Epithelial cell of proximal tubule (primary cell): Measurements from ENCODE around the gene ENPP7. TPM values are rescaled to one million over a fixed set of nuclear protein-coding genes. Genes with fewer than 3 reads are reported as not detected.

Experiments
- DNase-seq: peaks from one replicate; pipeline ENCODE4 v3.0.0-alpha.2; 2011; ENCODE audit warnings: low read depth
- H3K4me3 ChIP-seq: 2 replicates; pipeline ENCODE4 v1.5.1; 2011; ENCODE audit warnings: low read depth, mild to moderate bottlenecking, low read length
- CTCF ChIP-seq: conservative IDR thresholded peaks from 2 replicates; pipeline ENCODE4 v1.5.1; 2012; ENCODE audit warnings: low read depth, mild to moderate bottlenecking, low read length
- total RNA-seq: library from RNA; depleted of rRNA; stranded (reverse); fragments of >200 nt; gene quantifications from 2 replicates; pipeline ENCODE4 v1.2.3, GENCODE V29; 2015

Gene ENPP7
- total RNA-seq, 1 donor from 2014 or later = not detected

DNA sequence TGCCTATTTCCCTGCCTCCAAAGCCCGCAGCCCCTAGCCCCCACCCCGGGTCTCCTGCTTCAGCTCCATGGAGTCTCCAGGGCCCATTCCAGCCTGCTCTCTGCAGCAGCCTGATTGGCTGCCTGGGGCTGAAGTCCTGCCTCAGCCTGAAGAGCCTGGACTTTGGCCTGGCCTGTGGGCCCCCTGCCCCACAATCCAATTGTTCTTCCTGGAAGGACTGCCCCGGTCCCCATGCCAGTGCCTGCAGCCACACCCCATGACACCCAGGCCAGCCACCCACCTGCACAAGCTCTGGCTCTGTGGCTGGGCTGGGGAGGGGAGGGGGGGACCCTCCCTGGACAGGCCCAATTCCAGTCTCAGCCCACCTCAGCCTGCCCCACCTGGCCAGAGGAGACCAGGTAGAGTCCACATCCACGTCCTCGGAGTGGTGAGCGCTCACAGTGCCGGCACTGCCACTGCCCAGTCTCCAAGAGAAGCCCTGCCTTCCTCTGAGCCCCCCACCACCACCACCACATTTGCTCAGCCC is 12.3 kb downstream of the ENPP7 start:
- H3K4me3 ChIP-seq = no peak overlapping the region
- TF ChIP-seq CTCF = no peak
- no peak for DNase-seq

- H3K4me3 ChIP-seq = no peak overlapping the region
- no peak for TF ChIP-seq CTCF
- no peak for DNase-seq
These were observed 12.9 kb downstream of the ENPP7 start for GRCh38 chr17:79743614-79744013.

GRCh38 chr17:79745641-79746105 is 14.9 kb downstream of the ENPP7 start:
- no peak overlapping the region for H3K4me3 ChIP-seq
- DNase-seq = no peak
- TF ChIP-seq CTCF = no peak

GRCh38 chr17:79746889-79747507 is 16.3 kb downstream of the ENPP7 start:
- TF ChIP-seq CTCF = no peak
- no peak for DNase-seq
- H3K4me3 ChIP-seq = no peak overlapping the region

GRCh38 chr17:79747508-79748294 is 17.0 kb downstream of the ENPP7 start:
- no peak overlapping the region for H3K4me3 ChIP-seq
- no peak for TF ChIP-seq CTCF
- no peak for DNase-seq

GRCh38 chr17:79748295-79749099 is 17.8 kb downstream of the ENPP7 start:
- H3K4me3 ChIP-seq = no peak overlapping the region
- no peak for TF ChIP-seq CTCF
- no peak for DNase-seq
